ENCODE data around the gene RAP1A. TPM values are rescaled to one million over a fixed set of nuclear protein-coding genes. Genes with fewer than 3 reads are reported as not detected.

Gene RAP1A
- polyA plus RNA-seq, 1 donor (not counting 4 experiments of a cell fraction or from before 2014, with no cell fraction given), result 70.3 TPM

GRCh38 chr1:111618081-111618480 is 1.5 kb upstream of the RAP1A start:
- Histone ChIP-seq H3K9ac (ENCODE audit: control insufficient read depth, extremely low read depth, insufficient read depth, low read length) (no peak overlapping the region), H3K4me2 (ENCODE audit: control insufficient read depth, extremely low read depth, insufficient read depth, low read depth, low read length) (no peak overlapping the region), H3K9me1 (ENCODE audit: control insufficient read depth, extremely low read depth, insufficient read depth, low read length) (no peaks in the 10 kb centered on the region), H3K79me2 (ENCODE audit: control insufficient read depth, insufficient read depth, low read length) (peaks cover 33% of the 10 kb centered on the region), H3K36me3 (ENCODE audit: control insufficient read depth in 2 of 2, extremely low read depth in 1 of 2, insufficient read depth in 2 of 2, low read length in 2 of 2) (no peaks in the 10 kb centered on the region), H3K27ac (ENCODE audit: control insufficient read depth, insufficient read depth, low read length) (no peak overlapping the region), H3K9me3 (ENCODE audit: control insufficient read depth, low read depth, low read length) (no peaks in the 10 kb centered on the region), H3K27me3 (ENCODE audit: control insufficient read depth, extremely low read depth, insufficient read depth, low read length) (no peaks in the 10 kb centered on the region), H3K4me3 (ENCODE audit: control insufficient read depth in 2 of 3, extremely low read depth in 1 of 3, insufficient read depth in 2 of 3, low read depth in 1 of 3, low read length in 3 of 3) (no peak overlapping the region), H2AFZ (ENCODE audit: control insufficient read depth, low read length) (no peak overlapping the region), H4K20me1 (ENCODE audit: control insufficient read depth, extremely low read depth, insufficient read depth, low read length) (no peaks in the 10 kb centered on the region), H3K4me1 (ENCODE audit: control insufficient read depth, extremely low read depth, insufficient read depth, low read length) (peaks cover 15% of the 10 kb centered on the region)
- dilution Hi-C loops (cut with MboI; ENCODE audit: extremely low pct_ligation_motif_present, low sequenced_read_pairs), result no loop called here
- FAIRE-seq, result no peak
- no peak for DNase-seq (ENCODE audit: low read depth, low spot score)
- TF ChIP-seq EZH2 (IDR thresholded peaks at IDR 0.05; ENCODE audit: low read length), result no peak
- TF ChIP-seq CTCF (optimal IDR thresholded peaks at IDR 0.05 in 1 of 3, IDR thresholded peaks at IDR 0.05 in 1 of 3, conservative IDR thresholded peaks at IDR 0.05 in 1 of 3; ENCODE audit: extremely low read depth in 1 of 3, insufficient read depth in 2 of 3, low read length in 3 of 3), result no peak

- Histone ChIP-seq H3K9me1 (ENCODE audit: control insufficient read depth, extremely low read depth, insufficient read depth, low read length) (no peaks in the 10 kb centered on the region), H3K9ac (ENCODE audit: control insufficient read depth, extremely low read depth, insufficient read depth, low read length) (peak overlapping the region; percentile 36), H3K27me3 (ENCODE audit: control insufficient read depth, extremely low read depth, insufficient read depth, low read length) (no peaks in the 10 kb centered on the region), H2AFZ (ENCODE audit: control insufficient read depth, low read length) (peak overlapping the region; percentile 96), H3K9me3 (ENCODE audit: control insufficient read depth, low read depth, low read length) (no peaks in the 10 kb centered on the region), H3K79me2 (ENCODE audit: control insufficient read depth, insufficient read depth, low read length) (peaks cover 42% of the 10 kb centered on the region), H3K4me3 (ENCODE audit: control insufficient read depth in 2 of 3, extremely low read depth in 1 of 3, insufficient read depth in 2 of 3, low read depth in 1 of 3, low read length in 3 of 3) (peak overlapping the region; percentile 51 to 86 (median 63)), H3K4me2 (ENCODE audit: control insufficient read depth, extremely low read depth, insufficient read depth, low read depth, low read length) (peak overlapping the region; percentile 88), H3K36me3 (ENCODE audit: control insufficient read depth in 2 of 2, extremely low read depth in 1 of 2, insufficient read depth in 2 of 2, low read length in 2 of 2) (peaks cover 0 to 3% of the 10 kb centered on the region in 2 experiments), H4K20me1 (ENCODE audit: control insufficient read depth, extremely low read depth, insufficient read depth, low read length) (no peaks in the 10 kb centered on the region), H3K27ac (ENCODE audit: control insufficient read depth, insufficient read depth, low read length) (no peak overlapping the region), H3K4me1 (ENCODE audit: control insufficient read depth, extremely low read depth, insufficient read depth, low read length) (peaks cover 15% of the 10 kb centered on the region)
- dilution Hi-C loops (cut with MboI; ENCODE audit: extremely low pct_ligation_motif_present, low sequenced_read_pairs), result no loop called here
- no peak for TF ChIP-seq EZH2 (IDR thresholded peaks at IDR 0.05; ENCODE audit: low read length)
- no peak for TF ChIP-seq CTCF (optimal IDR thresholded peaks at IDR 0.05 in 1 of 3, IDR thresholded peaks at IDR 0.05 in 1 of 3, conservative IDR thresholded peaks at IDR 0.05 in 1 of 3; ENCODE audit: extremely low read depth in 1 of 3, insufficient read depth in 2 of 3, low read length in 3 of 3)
- peak; percentile 52 for FAIRE-seq
- DNase-seq (ENCODE audit: low read depth, low spot score), result no peak
Observed at GRCh38 chr1:111618961-111619634, 491 bp upstream of the RAP1A start.
